SKM-1 (cell line): Measurements from ENCODE around the gene CACYBP.
"Not testable (repeated sequence)": the region's sequence is repeated elsewhere in the genome, so short reads cannot be mapped to it uniquely, and the experiment has no call there.

Experiments used
- DNase-seq: peaks from one replicate; lab custom pipeline; 2025; ENCODE audit not compliant: unreplicated experiment; lab: John Stamatoyannopoulos, UW

Gene CACYBP

DNA sequence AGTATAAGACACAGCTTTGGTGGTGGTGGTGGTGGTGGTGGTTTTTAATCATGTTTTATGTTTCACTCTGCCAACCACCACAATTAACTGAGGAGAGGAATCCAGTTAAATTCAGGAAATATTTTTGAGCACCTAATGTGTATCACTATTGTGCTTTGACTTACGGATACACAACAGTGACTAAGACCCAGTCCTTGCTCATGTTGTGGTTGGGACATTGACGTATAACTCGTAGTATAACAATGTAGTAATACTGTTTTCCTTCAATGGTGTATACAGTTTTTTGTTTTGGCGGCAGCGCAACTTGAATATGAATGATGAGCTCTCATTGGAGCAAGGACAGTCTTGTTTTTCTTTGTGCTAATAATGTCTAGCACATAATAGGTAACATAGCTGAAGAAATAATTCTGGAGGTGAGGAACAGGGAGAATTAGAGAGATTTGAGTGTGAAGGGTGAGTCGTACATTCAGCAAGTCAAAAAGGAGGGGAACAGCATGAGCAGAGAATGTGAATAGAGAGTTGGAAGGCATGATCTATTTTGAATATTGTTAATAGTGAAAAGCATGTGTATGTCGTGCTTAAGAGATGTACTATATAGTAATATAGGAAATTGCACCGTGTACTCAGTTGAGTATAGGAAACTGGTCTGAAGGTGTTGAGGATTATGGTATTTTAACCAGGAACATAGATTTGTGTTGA, 5.5 kb downstream of the CACYBP start:
- no peak for DNase-seq

DNA sequence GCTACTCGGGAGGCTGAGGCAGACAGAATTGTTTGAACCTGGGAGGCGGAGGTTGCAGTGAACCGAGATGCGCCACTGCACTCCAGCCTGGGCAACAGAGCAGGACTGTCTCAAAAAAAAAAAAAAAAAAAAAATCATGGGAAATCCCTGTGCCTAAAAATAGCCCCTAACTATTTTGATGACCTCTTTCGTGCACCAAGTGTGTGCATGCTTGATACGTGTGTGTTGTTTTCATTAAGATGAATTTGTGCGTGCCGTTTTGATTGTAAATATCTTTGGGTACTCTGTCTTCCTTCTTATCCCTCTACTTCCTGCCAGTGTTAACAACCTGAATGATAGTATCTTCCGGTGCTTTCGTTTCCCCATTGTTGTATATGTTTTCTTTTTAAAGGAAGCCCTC, 9.8 kb downstream of the CACYBP start:
- no peak for DNase-seq

DNA sequence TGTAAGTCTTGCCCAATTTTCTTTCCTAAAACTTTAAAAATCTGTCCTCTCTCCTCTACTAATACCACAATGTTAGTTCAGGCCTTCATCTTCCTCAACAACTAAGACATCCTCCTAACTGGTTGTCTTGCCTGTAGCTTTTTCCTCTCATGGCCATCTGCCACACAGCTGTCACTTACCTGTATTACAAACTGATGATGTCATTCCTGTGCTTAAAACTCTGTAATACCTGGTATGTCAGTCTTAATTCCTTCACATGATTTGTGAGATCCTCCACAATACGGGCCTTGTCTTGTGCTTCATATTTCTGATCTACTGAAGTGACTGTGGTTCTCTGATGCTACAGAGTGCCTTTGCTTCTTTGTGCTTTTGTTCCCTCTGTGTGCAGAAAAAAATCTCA, 13.7 kb downstream of the CACYBP start:
- DNase-seq: no peak

DNA sequence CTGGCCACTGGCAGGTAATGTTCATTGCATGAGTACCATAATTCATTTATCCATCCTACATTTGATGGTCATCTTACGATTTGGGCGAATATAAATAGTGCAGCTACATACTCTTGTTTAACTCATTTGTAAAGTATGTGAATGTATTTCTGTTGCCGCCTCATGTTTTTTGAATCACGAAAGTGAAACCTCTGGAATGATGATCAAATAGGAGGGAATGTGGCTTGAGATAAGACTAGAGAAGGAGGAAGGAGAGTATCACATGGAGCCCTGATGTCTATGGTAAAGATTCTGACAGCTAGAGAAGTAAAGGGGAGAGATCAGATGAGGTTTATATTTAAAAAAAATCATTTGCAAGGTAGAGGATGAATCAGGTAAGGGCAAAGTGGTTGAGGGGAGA, 15.5 kb downstream of the CACYBP start:
- DNase-seq: no peak

DNA sequence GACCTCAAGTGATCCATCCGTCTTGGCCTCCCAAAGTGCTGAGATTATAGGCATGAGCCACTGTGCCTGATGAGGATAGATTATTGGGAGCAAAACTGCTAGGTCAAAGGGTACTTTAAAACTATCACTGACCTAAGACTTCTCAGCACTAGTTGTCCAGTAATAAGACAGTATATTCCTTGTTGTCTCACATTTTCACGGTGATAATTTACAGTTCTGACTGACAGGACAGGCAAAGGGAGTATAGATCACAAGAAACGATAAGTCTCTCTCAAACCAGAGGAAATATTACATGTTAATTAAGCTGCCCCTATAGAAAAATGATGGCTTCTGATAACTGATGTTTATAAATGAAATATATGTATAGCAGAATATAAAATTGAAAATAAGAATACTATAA, 19.8 kb downstream of the CACYBP start:
- DNase-seq: no peak

DNA sequence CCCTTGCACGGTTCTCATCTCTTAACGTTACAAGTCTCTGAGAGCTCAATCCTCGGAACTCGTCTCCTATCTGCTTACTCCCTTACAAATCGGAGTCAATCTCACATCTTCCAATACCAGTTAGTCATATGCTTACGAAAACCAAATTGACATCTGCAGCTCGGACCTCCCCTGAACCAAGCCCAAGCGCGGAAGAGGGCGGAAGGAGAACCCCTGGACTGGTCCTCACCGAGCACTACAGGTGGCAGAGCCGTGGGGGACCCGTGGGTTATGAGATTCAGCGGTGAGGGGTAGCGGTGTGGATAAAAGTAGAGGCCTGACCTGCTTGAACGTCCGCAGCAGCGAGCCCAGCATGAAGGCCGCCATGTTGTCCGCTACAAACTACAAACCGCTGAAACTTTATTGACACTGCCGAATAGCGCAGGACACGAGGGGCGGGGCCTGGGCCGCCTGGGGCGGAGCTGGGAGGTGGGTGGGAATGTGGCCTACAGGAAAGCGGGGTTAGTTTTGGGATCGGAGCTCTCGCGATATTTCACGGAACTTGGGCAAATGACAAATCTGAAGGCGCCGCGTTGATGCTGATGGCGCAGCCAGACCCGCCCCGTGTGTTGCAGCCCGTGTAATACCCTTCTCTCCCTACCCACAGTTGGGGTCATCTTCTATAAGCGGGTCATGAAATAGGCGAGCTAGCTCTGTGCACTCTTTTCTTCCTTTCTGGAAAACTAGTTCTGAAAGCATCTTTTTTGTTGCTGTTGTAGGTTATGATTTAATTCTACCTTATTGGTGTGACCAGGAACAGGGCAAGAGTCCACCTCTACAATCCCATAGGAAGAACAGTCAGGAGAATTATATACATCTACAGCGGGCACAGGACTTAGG, 23.5 kb downstream of the CACYBP start, which contains the start of gene MRPS14:
Gene MRPS14, minus strand, starts transcription at position 383 of the 879 bp plus-strand sequence. Its CDS starts 17 bp downstream, at position 366.
- DNase-seq: peak; percentile 98

DNA sequence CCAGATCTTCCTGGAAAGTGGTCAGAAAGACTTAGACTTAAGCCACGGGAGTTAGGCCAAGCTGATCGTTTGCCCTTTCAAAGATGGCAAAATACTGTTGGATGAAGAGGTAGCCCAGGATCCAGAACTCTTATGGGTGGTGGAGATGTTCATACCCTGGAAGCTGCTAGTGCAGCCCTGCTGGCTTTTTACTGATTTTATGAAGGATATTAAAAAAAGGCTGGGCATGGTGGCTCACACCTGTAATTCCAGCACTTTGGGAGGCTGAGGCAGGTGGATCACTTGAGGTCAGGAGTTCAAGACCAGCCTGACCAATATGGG, 24.1 kb downstream of the CACYBP start:
- not testable (repeated sequence) for DNase-seq

DNA sequence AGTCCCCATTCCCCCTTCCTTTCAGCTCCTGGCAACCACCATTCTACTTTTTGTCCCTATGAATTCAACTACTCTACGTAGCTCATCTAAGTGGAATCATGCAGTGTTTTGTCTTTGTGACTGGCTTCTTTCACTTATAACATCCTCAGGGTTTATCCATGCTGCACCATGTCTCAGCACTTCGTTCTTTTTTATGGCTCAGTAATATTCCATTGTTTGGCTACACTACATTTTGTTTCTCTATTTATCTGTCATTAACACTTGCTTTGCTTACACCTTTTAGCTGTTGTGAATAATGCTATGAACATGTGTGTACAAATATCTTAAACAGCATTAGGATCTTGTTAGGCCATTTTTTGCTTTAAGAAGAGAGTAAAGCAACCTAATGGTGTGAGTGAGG, 25.0 kb downstream of the CACYBP start:
- DNase-seq: no peak

DNA sequence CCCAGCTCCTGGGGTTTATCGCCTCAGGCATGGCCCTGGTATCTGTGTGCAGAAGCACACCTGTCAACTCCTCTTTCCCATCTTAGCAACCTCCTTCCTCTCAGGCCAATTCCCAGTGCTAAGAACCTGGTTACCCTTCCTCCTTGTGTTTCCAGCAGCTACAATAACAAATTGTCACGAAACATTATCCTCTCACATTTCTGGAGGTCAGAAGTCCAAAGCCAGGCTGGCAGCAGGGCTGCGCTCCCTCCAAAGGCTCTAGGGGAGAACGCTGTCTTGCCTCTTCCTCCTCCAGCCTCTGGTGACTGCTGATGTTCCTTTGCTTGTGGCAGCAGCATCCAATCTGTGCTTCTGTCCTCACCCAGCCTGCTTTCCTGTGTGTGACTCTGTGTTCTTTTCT, 34.2 kb downstream of the CACYBP start:
- no peak for DNase-seq

DNA sequence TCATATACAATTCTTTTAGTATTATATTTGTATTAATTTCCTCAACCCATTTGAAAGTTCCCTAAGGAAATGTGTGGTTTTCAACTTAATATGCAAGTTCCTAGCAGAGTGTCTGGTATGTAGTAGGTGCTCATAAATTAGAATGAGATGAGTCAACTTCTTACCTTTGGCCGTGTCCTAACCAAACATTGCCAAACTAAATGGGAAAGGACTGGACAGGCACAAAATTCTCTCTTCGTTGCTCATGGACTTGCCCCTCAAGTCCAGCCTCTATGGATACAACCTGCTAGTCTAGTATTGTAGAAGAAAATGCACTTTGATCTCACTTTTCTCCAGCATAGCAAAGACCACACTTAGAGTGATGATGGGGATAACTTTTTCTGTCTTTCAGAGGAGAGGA, 35.0 kb downstream of the CACYBP start:
- DNase-seq: no peak

DNA sequence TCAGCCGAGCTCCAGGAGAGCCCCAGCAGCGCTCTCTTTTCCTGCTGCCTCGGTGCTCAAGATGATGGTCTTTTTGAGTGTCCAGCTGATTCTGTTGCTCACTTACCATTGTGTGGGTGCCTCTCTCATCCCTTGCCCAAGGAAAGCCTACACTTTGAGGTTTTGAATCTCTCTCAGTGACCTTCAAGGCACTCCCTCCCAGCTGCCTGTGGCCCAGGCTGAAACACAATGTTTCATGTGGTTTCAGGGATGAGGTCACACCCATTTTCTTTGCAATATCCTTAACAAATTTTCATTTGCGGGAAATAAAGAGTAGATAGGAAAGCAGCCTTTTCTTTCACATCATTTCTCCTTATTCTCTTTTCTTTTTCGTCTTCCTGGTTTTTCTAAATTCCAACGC, 36.1 kb downstream of the CACYBP start:
- DNase-seq: no peak

DNA sequence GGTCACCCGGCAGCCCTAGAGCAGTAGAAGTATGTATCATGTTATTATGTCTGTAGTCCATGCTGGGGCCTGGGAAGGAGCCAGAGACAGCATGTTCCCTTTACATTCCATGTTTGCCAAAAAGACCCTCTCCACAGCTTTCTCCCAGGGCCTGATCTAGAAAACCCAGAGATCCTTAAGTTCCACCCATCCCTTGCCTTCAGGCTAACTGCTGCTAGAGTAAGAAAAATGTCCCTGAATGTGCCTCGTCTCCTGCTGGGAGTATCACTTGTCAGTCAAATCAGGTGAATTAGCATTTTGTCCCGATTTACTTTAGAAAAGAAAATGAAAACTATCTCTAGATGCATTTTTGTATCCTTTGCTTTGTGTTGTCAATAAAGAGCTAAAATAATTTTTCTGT, 36.7 kb downstream of the CACYBP start:
- no peak for DNase-seq

DNA sequence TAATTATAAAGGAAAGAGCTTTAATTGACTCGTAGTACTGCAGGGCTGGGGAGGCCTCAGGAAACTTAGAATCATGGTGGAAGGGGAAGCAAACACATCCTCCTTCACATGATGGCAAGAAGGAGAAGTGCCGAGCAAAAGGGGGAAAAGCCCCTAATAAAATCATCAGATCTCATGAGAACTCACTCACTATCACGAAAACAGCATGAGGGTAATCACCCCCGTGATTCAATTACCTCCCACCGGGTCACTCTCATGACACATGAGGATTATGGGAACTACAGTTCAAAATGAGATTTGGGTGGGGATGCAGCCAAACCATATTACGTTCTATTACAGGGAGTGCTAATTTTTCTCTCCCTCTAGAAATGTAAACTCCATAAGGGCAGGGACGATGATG, 37.7 kb downstream of the CACYBP start:
- DNase-seq: no peak

DNA sequence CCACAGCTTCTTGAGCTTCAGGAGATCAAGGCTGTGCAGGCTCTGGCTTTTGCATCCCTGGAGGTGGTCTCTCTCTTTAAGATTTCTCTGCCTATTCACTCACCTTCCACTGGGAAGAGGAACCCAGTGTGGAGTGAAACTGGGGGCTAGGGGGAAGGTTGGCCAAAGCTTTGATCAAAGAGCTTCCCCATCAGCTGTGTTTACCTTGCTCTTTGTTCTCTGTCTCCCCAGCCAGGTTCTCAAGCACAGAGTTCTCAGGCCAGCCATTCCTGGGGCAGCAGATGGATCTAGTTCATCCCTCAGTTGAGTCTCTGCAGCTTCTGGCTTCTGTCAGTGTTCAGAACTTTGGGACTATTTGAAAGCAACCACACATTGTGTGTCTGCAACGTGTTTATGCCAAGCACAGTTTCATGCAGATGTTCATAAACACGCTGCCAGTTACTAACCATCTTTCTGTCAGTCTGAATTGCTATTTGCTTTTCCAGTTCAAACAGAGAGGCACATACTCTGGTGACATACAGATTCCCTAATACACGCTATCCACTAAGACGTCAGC, 40.7 kb downstream of the CACYBP start:
- DNase-seq: no peak

DNA sequence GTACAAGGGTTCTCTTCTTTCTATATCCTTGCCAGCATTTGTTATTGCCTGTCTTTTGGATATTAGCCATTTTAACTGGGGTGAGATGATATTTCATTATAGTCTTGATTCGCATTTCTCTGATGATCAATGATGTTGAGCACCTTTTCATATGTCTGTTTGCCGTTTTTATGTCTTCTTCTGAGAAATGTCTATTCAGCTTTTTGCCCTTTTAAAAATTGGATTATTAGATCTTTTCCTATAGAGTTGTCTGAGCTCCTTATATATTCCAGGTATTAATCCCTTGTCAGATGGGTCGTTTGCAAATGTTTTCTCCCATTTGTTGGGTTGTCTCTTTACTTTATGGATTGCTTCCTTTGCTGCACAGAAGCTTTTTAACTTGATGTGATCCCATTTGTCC, 42.9 kb downstream of the CACYBP start:
- no peak for DNase-seq

DNA sequence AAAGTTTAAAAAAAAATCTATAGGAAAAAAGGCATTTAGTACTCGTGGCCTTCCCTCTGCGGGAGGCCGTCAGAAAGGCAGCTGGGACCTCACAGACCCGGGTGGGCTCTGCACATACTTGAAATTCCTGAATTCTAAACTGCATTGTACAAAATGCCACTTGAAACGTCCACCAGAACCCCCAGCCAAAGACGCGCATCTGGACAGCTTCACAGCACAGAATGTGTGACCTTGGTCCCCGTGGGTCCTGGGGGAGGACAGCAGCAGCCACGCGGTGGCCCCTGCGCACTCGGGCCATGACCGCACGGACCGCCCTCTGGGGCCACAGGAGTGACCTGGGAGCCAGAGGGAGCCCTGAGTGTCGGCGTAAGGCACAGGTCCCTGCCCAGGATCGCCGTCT, 44.1 kb downstream of the CACYBP start:
- no peak for DNase-seq

DNA sequence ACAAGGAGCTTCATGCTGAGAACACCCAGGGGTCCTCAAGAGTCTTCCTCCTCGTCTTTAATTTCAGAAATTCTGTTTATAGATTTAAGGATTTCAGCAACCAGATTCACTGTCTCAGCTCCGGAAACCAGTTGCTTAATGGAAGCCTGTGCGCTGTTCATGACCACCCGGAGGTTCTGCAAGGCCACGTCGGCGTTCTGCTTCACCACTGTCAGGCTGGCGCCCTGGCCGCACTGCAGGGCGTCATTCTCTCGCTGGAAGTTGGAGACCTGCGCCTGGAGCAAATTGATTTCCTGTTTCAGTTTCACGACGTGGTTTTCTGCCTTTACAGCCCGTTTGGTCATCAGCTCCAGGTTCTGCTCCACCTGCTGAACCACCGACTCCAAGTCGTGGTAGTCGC, 44.8 kb downstream of the CACYBP start:
- DNase-seq: not testable (repeated sequence)

DNA sequence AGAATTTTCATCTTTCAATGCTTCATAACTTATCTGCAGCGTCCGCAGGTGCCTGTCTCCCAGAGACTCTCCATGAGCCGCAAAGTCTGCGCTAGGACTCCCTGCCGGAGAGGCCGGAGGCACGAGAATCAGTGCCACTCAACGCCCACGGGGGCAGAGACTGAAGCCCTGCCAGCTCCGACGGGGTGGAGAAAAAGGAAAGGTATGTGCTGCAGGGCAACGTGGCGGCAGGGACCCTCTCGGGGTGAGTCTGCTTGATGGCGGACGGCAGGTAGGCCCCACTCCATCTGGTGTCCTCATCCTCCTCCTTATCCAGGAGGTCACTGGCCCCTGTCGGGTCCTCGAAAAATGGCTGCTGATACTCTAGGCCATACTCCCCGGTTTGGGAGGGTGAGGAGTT, 45.4 kb downstream of the CACYBP start:
- no peak for DNase-seq

DNA sequence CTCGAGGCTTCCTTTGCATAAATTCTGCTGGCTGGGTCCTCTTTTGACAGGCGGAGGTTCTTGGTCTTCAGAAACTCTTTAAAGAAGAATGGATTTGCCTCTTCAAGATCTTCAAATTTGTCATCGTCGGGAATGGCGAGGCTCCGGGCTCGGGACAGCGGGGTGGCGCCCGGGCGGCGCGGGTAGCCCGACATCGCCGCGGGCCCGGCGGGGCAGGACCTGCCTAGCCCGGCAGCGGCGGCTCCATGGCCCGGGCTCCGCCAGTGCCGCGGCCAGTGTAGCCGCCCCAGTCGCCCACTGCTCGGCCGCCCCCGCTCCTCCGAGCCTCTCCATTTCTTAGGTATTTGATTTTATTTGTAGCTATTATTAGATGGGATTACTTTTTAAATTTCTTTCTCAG, 45.8 kb downstream of the CACYBP start:
- DNase-seq: no peak

DNA sequence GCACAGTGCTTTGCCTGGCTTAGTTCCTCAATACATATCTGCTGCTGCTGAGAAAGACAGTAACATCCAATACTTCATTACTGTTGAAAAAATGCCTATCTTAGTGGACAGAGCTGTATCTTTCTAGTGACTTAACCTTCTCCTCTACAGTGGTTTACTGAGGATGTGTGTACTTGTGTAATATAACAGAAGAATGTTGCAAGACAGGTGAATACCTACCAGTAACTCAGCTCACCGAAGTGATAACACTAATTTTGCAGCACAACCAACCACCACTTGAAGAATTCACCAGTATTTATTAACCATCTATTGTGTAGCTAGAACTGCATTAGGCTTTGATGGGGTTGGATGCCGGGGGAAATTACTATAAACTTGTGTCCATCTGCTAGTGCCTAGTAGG, 51.2 kb downstream of the CACYBP start:
- DNase-seq: no peak

DNA sequence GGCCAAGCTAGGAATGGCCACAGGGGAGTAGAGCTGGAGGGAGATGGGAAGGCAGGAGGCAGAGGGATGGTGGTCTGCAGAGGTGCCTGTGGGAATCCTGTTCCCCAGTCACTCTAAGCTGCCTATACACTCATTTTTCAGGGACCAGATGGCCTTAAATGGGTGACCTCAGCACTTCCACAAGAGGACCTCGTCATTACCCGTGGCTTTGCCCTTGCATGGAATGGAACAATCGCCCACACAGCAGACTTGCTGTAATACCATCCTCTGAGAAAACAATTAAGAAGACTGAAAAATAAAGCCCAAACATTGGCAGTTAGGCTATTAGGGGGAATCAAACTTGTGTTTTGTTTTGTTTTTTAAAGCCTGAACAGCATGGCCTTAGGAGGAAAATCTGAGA, 55.0 kb downstream of the CACYBP start:
- DNase-seq: no peak
